ENCODE results near the gene BID. TPM values are rescaled to one million over a fixed set of nuclear protein-coding genes. Genes with fewer than 3 reads are reported as not detected.
A peak's percentile ranks its signal among the peaks of the same experiment; 100 is the strongest.

The BID gene
- total RNA-seq, 1 donor from 2014 or later = 35.1 TPM

GRCh38 chr22:17782158-17782557 is 7.9 kb upstream of the BID start:
- Mint-ChIP-seq H3K36me3 (ENCODE audit: low read depth, unreplicated experiment) (peaks cover 2% of the 10 kb centered on the region), H3K27me3 (ENCODE audit: low read depth, unreplicated experiment) (peaks cover 23% of the 10 kb centered on the region), H3K4me1 (ENCODE audit: low read depth, unreplicated experiment) (peaks cover 11% of the 10 kb centered on the region), H3K27ac (ENCODE audit: unreplicated experiment) (no peak overlapping the region), H3K9me3 (ENCODE audit: unreplicated experiment) (no peaks in the 10 kb centered on the region), H3K4me3 (ENCODE audit: unreplicated experiment) (no peak overlapping the region)
- Histone ChIP-seq H3K9ac (ENCODE audit: low read length) (peak overlapping the region; percentile 53), H3K9me3 (ENCODE audit: insufficient read depth, low read depth, low read length) (no peaks in the 10 kb centered on the region), H3K27me3 (ENCODE audit: insufficient read depth, low read length) (no peaks in the 10 kb centered on the region), H2AFZ (ENCODE audit: low read depth, low read length) (no peak overlapping the region), H3K4me2 (ENCODE audit: low read length) (peak overlapping the region; percentile 59), H3K79me2 (ENCODE audit: insufficient read depth, low read length) (no peaks in the 10 kb centered on the region), H3K4me1 (ENCODE audit: insufficient read depth, low read length) (peaks cover 21% of the 10 kb centered on the region), H4K20me1 (ENCODE audit: insufficient read depth, low read length) (no peaks in the 10 kb centered on the region), H3K4me3 (ENCODE audit: insufficient read depth, low read depth, low read length) (no peak overlapping the region), H3K36me3 (ENCODE audit: insufficient read depth, low read length) (no peaks in the 10 kb centered on the region), H3K27ac (ENCODE audit: low read depth, low read length) (peak overlapping the region; percentile 30)
- DNase-seq (ENCODE audit: low read depth) (no peak), FAIRE-seq (no peak)
- TF ChIP-seq CTCF (IDR thresholded peaks at IDR 0.05; ENCODE audit: insufficient read depth, low read depth, low read length) (no peak), EZH2 (IDR thresholded peaks at IDR 0.05; ENCODE audit: insufficient read depth, low read length) (no peak)

GRCh38 chr22:17781319-17782031 is 7.2 kb upstream of the BID start:
- no peaks in the 10 kb centered on the region for H3K9me3 ChIP-seq (ENCODE audit: insufficient read depth, low read depth, low read length)
- H3K79me2 ChIP-seq (ENCODE audit: insufficient read depth, low read length) = no peaks in the 10 kb centered on the region
- Mint-ChIP-seq H3K36me3 (ENCODE audit: low read depth, unreplicated experiment) (peaks cover 2% of the 10 kb centered on the region), H3K4me1 (ENCODE audit: low read depth, unreplicated experiment) (peaks cover 9% of the 10 kb centered on the region), H3K27me3 (ENCODE audit: low read depth, unreplicated experiment) (peaks cover 24% of the 10 kb centered on the region), H3K4me3 (ENCODE audit: unreplicated experiment) (no peak overlapping the region), H3K27ac (ENCODE audit: unreplicated experiment) (no peak overlapping the region), H3K9me3 (ENCODE audit: unreplicated experiment) (no peaks in the 10 kb centered on the region)
- H3K27ac ChIP-seq (ENCODE audit: low read depth, low read length) = peak overlapping the region; percentile 30
- peaks cover 18% of the 10 kb centered on the region for H3K4me1 ChIP-seq (ENCODE audit: insufficient read depth, low read length)
- no peaks in the 10 kb centered on the region for H3K27me3 ChIP-seq (ENCODE audit: insufficient read depth, low read length)
- no peaks in the 10 kb centered on the region for H3K36me3 ChIP-seq (ENCODE audit: insufficient read depth, low read length)
- H4K20me1 ChIP-seq (ENCODE audit: insufficient read depth, low read length) = no peaks in the 10 kb centered on the region
- no peak for FAIRE-seq
- H3K4me3 ChIP-seq (ENCODE audit: insufficient read depth, low read depth, low read length) = no peak overlapping the region
- peak overlapping the region; percentile 53 for H3K9ac ChIP-seq (ENCODE audit: low read length)
- peak overlapping the region; percentile 59 for H3K4me2 ChIP-seq (ENCODE audit: low read length)
- peak; percentile 80 for DNase-seq (ENCODE audit: low read depth)
- TF ChIP-seq CTCF (IDR thresholded peaks at IDR 0.05; ENCODE audit: insufficient read depth, low read depth, low read length) = no peak
- H2AFZ ChIP-seq (ENCODE audit: low read depth, low read length) = peak overlapping the region; percentile 32

GRCh38 chr22:17780741-17781318 is 6.6 kb upstream of the BID start:
- TF ChIP-seq CTCF (IDR thresholded peaks at IDR 0.05; ENCODE audit: insufficient read depth, low read depth, low read length) (no peak), EZH2 (IDR thresholded peaks at IDR 0.05; ENCODE audit: insufficient read depth, low read length) (no peak)
- Histone ChIP-seq H4K20me1 (ENCODE audit: insufficient read depth, low read length) (no peaks in the 10 kb centered on the region), H2AFZ (ENCODE audit: low read depth, low read length) (peak overlapping the region; percentile 32), H3K79me2 (ENCODE audit: insufficient read depth, low read length) (no peaks in the 10 kb centered on the region), H3K9me3 (ENCODE audit: insufficient read depth, low read depth, low read length) (no peaks in the 10 kb centered on the region), H3K27me3 (ENCODE audit: insufficient read depth, low read length) (no peaks in the 10 kb centered on the region), H3K27ac (ENCODE audit: low read depth, low read length) (no peak overlapping the region), H3K4me2 (ENCODE audit: low read length) (peak overlapping the region; percentile 59), H3K4me3 (ENCODE audit: insufficient read depth, low read depth, low read length) (no peak overlapping the region), H3K9ac (ENCODE audit: low read length) (no peak overlapping the region), H3K4me1 (ENCODE audit: insufficient read depth, low read length) (peaks cover 18% of the 10 kb centered on the region), H3K36me3 (ENCODE audit: insufficient read depth, low read length) (no peaks in the 10 kb centered on the region)
- Mint-ChIP-seq H3K4me3 (ENCODE audit: unreplicated experiment) (no peak overlapping the region), H3K36me3 (ENCODE audit: low read depth, unreplicated experiment) (peaks cover 2% of the 10 kb centered on the region), H3K27ac (ENCODE audit: unreplicated experiment) (no peak overlapping the region), H3K9me3 (ENCODE audit: unreplicated experiment) (no peaks in the 10 kb centered on the region), H3K27me3 (ENCODE audit: low read depth, unreplicated experiment) (peaks cover 24% of the 10 kb centered on the region), H3K4me1 (ENCODE audit: low read depth, unreplicated experiment) (peaks cover 9% of the 10 kb centered on the region)
- no peak for FAIRE-seq
- DNase-seq (ENCODE audit: low read depth) = no peak
